Keratinocyte (primary cell): ENCODE data around the gene NHLH1. TPM values are rescaled to one million over a fixed set of nuclear protein-coding genes. Genes with fewer than 3 reads are reported as not detected.

Experiments used
- DNase-seq: peaks from one replicate; pipeline ENCODE4 v3.0.0-alpha.2; 2011; ENCODE audit warnings: low read depth, missing footprints, low spot score
- FAIRE-seq: peaks from 2 replicates; lab custom pipeline; 2011; peaks lifted over from hg19 to GRCh38; lab: Jason Lieb, UNC
- H2AFZ ChIP-seq: 2 replicates; pipeline ENCODE4 v1.6.0; 2012; ENCODE audit warnings: low read length, control low read depth, inconsistent platforms; ENCODE audit not compliant: control insufficient read depth
- H3K27ac ChIP-seq: 2 replicates; pipeline ENCODE4 v1.5.1; 2011; ENCODE audit warnings: low read length; ENCODE audit not compliant: control insufficient read depth, insufficient read depth
- H3K27me3 ChIP-seq: 3 replicates; pipeline ENCODE4 v1.6.0; 2011; ENCODE audit warnings: low read length; ENCODE audit not compliant: control insufficient read depth, insufficient read depth; ENCODE audit errors: extremely low read depth
- H3K36me3 ChIP-seq, 2 experiments: 2 replicates in 1 of 2; 3 replicates in 1 of 2; pipeline ENCODE4 v1.5.1; 2011; ENCODE audit warnings: low read length in 2 of 2, mild to moderate bottlenecking in 1 of 2; ENCODE audit not compliant: control insufficient read depth in 2 of 2, insufficient read depth in 2 of 2; ENCODE audit errors: extremely low read depth in 1 of 2
- H3K4me1 ChIP-seq: 3 replicates; pipeline ENCODE4 v1.5.1; 2011; ENCODE audit warnings: low read length; ENCODE audit not compliant: control insufficient read depth, insufficient read depth; ENCODE audit errors: extremely low read depth
- H3K4me2 ChIP-seq: 3 replicates; pipeline ENCODE4 v1.6.0; 2011; ENCODE audit warnings: low read depth, low read length; ENCODE audit not compliant: control insufficient read depth, insufficient read depth; ENCODE audit errors: extremely low read depth
- H3K4me3 ChIP-seq, 3 experiments: fragments of 200-600 bp in 1 of 3; sonication (generic) in 1 of 3; 2 replicates in 2 of 3; 3 replicates in 1 of 3; pipeline ENCODE4 v1.5.1; 2011 to 2016; ENCODE audit warnings: low read length in 3 of 3, mild to moderate bottlenecking in 3 of 3, control low read depth in 2 of 3, inconsistent platforms in 1 of 3, low read depth in 1 of 3, mixed read lengths in 1 of 3, mixed run types in 1 of 3, moderate library complexity in 1 of 3; ENCODE audit not compliant: control insufficient read depth in 2 of 3, insufficient read depth in 2 of 3; ENCODE audit errors: extremely low read depth in 1 of 3
- H3K79me2 ChIP-seq: 2 replicates; pipeline ENCODE4 v1.6.0; 2012; ENCODE audit warnings: low read length; ENCODE audit not compliant: control insufficient read depth, insufficient read depth
- H3K9ac ChIP-seq: 3 replicates; pipeline ENCODE4 v1.6.0; 2011; ENCODE audit warnings: low read length; ENCODE audit not compliant: control insufficient read depth, insufficient read depth; ENCODE audit errors: extremely low read depth
- H3K9me1 ChIP-seq: 3 replicates; pipeline ENCODE4 v1.6.0; 2011; ENCODE audit warnings: low read length; ENCODE audit not compliant: control insufficient read depth, insufficient read depth; ENCODE audit errors: extremely low read depth
- H3K9me3 ChIP-seq: 2 replicates; pipeline ENCODE4 v1.5.1; 2012; ENCODE audit warnings: low read depth, low read length; ENCODE audit not compliant: control insufficient read depth
- H4K20me1 ChIP-seq: 3 replicates; pipeline ENCODE4 v1.6.0; 2011; ENCODE audit warnings: low read length; ENCODE audit not compliant: control insufficient read depth, insufficient read depth; ENCODE audit errors: extremely low read depth
- CTCF ChIP-seq, 3 experiments: IDR thresholded peaks in 1 of 3; conservative IDR thresholded peaks in 1 of 3; optimal IDR thresholded peaks in 1 of 3; 2 replicates in 2 of 3; 3 replicates in 1 of 3; pipeline versions ENCODE3 to v1.5.1; 2011; ENCODE audit warnings: low read length in 3 of 3, mild to moderate bottlenecking in 3 of 3, moderate library complexity in 2 of 3, control low read depth in 1 of 3, inconsistent platforms in 1 of 3; ENCODE audit not compliant: insufficient read depth in 2 of 3; ENCODE audit errors: extremely low read depth in 1 of 3
- EZH2 ChIP-seq: IDR thresholded peaks from one replicate; pipeline ENCODE4 v1.6.1; 2012; ENCODE audit warnings: inconsistent platforms, mild to moderate bottlenecking, low read length, moderate library complexity
- dilution Hi-C: fragments of 300-500 bp; cut with MboI; formaldehyde crosslinking; loops from one replicate; pipeline ENCODE4 v1.7.0; 2020; ENCODE audit warnings: low sequenced_read_pairs; ENCODE audit not compliant: extremely low pct_ligation_motif_present
- polyA plus RNA-seq, 5 experiments: library from polyadenylated mRNA; depleted of rRNA in 3 of 5; stranded (reverse) in 3 of 5; stranded (forward) in 1 of 5; unstranded in 1 of 5; fragments of >200 nt; gene quantifications; 1 replicate in 1 of 5; 2 replicates in 3 of 5; 3 replicates in 1 of 5; pipeline versions ENCODE4 v1.2.1 to v1.2.3, GENCODE V29; 2011 to 2012; ENCODE audit warnings: missing spikeins in 2 of 5, low read depth in 1 of 5, low replicate concordance in 1 of 5

Gene NHLH1
- polyA plus RNA-seq, 1 donor (not counting 4 experiments of a cell fraction or from before 2014, with no cell fraction given): 0.13 TPM

GRCh38 chr1:160371346-160371631, 4.4 kb downstream of the NHLH1 start:
- dilution Hi-C loops: no loop called here
- no peak overlapping the region for H3K4me2 ChIP-seq
- H3K9me3 ChIP-seq: no peaks in the 10 kb centered on the region
- DNase-seq: no peak
- H3K36me3 ChIP-seq: no peaks in the 10 kb centered on the region
- no peak overlapping the region for H2AFZ ChIP-seq
- H3K4me1 ChIP-seq: peaks cover 4% of the 10 kb centered on the region
- no peaks in the 10 kb centered on the region for H3K79me2 ChIP-seq
- no peak for FAIRE-seq
- H3K9ac ChIP-seq: no peak overlapping the region
- H3K27me3 ChIP-seq: no peaks in the 10 kb centered on the region
- H4K20me1 ChIP-seq: no peaks in the 10 kb centered on the region
- H3K4me3 ChIP-seq: no peak overlapping the region
- H3K27ac ChIP-seq: no peak overlapping the region
- no peaks in the 10 kb centered on the region for H3K9me1 ChIP-seq
- TF ChIP-seq EZH2: no peak

- no peak overlapping the region for H3K4me2 ChIP-seq
- H3K36me3 ChIP-seq: no peaks in the 10 kb centered on the region
- H3K27me3 ChIP-seq: no peaks in the 10 kb centered on the region
- TF ChIP-seq EZH2: no peak
- TF ChIP-seq CTCF (optimal IDR thresholded peaks at IDR 0.05 in 1 of 3, IDR thresholded peaks at IDR 0.05 in 1 of 3, conservative IDR thresholded peaks at IDR 0.05 in 1 of 3; ENCODE audit: extremely low read depth in 1 of 3, insufficient read depth in 2 of 3, low read length in 3 of 3): no peak
- no peak for FAIRE-seq
- no peaks in the 10 kb centered on the region for H3K9me3 ChIP-seq
- H3K9ac ChIP-seq: no peak overlapping the region
- no peak overlapping the region for H2AFZ ChIP-seq
- dilution Hi-C loops: no loop called here
- H3K9me1 ChIP-seq: no peaks in the 10 kb centered on the region
- H4K20me1 ChIP-seq: no peaks in the 10 kb centered on the region
- no peak overlapping the region for H3K4me3 ChIP-seq
- peaks cover 6% of the 10 kb centered on the region for H3K4me1 ChIP-seq
- H3K79me2 ChIP-seq: no peaks in the 10 kb centered on the region
- no peak overlapping the region for H3K27ac ChIP-seq
- no peak for DNase-seq
Measured at GRCh38 chr1:160371756-160372155, 4.9 kb downstream of the NHLH1 start.

- H3K36me3 ChIP-seq: no peaks in the 10 kb centered on the region
- TF ChIP-seq EZH2 (no peak), CTCF (optimal IDR thresholded peaks at IDR 0.05 in 1 of 3, IDR thresholded peaks at IDR 0.05 in 1 of 3, conservative IDR thresholded peaks at IDR 0.05 in 1 of 3; ENCODE audit: extremely low read depth in 1 of 3, insufficient read depth in 2 of 3, low read length in 3 of 3) (no peak)
- no peak overlapping the region for H3K27ac ChIP-seq
- H3K79me2 ChIP-seq: no peaks in the 10 kb centered on the region
- no peak overlapping the region for H3K4me2 ChIP-seq
- no peaks in the 10 kb centered on the region for H4K20me1 ChIP-seq
- no peaks in the 10 kb centered on the region for H3K9me1 ChIP-seq
- H3K9ac ChIP-seq: no peak overlapping the region
- dilution Hi-C loops: no loop called here
- no peak overlapping the region for H3K4me3 ChIP-seq
- no peaks in the 10 kb centered on the region for H3K9me3 ChIP-seq
- DNase-seq (no peak), FAIRE-seq (no peak)
- no peaks in the 10 kb centered on the region for H3K27me3 ChIP-seq
- peaks cover 20% of the 10 kb centered on the region for H3K4me1 ChIP-seq
- H2AFZ ChIP-seq: no peak overlapping the region
Measured at GRCh38 chr1:160373696-160374095, 6.8 kb downstream of the NHLH1 start.
